GM21786 (cell line): Measurements from ENCODE around the gene SFTPA1.
"Not testable (repeated sequence)": the region's sequence is repeated elsewhere in the genome, so short reads cannot be mapped to it uniquely, and the experiment has no call there.

Source experiments
- ATAC-seq: cut with Tn5 transposase; IDR thresholded peaks from one replicate; pipeline ENCODE4 v1.9.1; 2021; ENCODE audit not compliant: unreplicated experiment

SFTPA1 gene

DNA sequence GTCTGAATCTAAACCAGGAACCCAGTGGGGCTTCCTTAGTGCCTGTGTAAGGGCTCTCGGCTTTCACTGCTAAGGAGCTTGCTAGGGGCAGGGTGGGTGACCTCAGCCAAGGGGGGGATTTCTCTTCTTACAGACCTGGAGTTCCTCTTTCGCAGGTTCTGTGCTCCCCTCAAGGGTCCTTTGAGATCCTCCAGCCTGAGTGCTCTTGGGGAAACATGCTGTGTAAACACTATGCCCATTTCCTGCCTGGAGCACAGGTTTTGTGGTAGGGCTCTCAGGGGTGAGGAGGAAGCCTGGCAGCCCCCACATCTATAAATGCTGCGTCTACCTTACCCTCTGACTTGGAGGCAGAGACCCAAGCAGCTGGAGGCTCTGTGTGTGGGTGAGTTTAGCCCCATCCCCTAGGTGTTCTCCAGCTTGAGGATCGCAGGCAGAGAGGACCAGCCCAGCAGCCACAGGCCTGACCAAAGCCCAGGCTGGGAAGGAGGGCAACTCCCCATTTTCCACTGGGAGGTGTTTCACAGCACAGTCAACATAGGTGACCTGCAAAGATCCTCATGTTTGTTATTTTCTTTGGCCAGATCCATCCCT lies at the start of gene SFTPA1:
SFTPA1 (plus strand) TSS at position 339 of the 591 bp plus-strand sequence. CDS start 887 bp downstream, outside the sequence.
- ATAC-seq = no peak

DNA sequence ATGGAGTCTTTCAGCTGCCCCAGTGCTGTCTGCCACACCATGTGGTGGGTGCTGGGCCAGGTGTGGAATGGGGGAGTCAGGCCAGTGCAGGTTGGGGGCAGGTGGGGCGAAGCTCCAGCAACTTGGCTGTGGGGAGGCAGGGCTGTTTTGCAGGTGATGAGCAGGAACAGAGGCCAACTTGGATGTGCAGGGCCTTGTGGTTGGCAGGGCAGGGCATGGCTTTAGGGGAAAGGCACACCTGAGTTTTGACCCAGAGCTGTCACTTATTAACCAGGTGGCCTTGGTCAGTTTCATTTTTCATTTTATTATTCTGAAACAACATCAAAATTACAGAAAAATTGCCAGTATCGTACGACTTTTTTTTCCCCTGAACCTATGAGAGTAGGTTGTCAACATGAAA lies 49.5 kb upstream of the SFTPA1 start:
- ATAC-seq = no peak

DNA sequence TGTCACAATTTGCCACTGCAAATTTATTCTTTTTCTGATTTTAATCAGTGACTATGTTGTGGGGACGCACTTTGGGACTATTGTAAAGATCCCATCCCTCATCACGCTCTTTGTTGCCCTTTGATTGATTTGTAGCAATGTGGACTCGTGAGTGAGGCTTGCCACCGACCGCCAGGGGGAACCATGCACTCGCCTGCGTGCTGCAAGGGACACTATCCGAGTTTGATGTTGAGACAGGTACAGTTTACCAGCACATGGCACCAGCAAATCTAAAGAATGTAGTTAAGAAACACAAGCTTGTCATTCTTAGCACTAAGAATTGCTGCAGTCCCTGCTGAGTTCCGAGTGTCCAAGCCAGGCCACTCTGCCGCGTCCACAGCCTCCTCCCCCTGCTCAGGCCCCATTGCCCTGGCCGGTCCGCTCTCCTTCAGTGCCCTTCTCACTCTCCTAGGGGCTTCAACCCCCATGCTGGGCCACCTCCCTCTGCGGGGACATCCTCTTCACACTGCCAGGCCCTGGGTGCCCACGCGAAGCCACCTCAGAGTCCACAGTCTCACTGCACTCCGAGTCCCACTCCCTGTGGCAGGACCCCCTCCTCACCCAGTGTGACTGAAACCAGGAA lies 48.5 kb upstream of the SFTPA1 start:
- ATAC-seq = peak; percentile 84

DNA sequence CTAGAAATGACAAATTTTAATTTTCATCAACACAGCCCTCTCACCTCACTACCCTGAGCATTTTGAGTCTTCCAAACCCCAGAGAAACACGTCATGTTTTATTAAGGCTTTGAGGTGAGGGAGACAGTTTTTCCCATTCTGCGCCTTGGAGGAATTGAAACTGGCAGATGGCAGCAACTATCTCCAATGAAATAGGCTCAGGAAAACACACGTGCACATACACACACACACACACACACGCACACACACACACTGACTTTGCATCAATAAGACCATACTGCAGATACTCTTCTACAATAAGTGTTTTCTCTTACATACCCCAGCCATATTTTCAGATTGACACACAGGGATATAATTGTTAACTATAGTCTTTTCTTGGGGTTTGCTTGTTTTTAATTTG lies 47.3 kb upstream of the SFTPA1 start:
- no peak for ATAC-seq

DNA sequence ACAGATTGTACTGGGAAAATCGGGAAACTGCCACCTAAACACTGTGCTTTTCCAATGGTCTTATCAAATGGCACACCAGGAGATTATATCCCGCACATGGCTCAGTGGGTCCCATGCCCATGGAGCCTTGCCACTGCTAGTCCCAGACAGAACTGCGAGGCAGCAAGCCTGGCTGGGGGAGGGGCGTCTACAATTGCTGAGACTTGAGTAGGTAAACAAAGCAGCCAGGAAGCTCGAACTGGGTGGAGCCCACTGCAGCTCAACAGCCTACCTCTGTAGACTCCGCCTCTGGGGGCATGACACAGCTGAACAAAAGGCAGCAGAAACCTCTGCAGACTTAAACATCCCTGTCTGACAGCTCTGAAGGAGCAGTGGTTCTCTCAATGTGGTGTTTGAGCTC lies 40.1 kb upstream of the SFTPA1 start:
- not testable (repeated sequence) for ATAC-seq

DNA sequence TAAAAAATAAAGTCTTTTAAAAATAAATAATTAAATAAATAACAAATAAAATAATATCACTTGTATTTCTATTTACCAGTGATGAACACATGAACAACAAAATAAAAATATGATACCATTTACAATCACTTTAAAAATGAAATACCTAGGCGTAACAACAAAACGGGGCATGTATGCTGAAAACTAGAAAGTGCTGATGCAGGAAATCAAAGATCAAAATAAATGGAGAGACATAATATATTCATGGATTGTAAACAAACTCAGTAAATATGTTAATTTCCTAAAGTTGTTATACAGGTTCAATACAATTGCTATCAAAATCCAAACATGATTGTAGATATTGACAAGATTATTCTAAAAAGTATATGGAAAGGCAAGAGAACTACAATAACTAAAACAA lies 31.4 kb upstream of the SFTPA1 start:
- no peak for ATAC-seq

DNA sequence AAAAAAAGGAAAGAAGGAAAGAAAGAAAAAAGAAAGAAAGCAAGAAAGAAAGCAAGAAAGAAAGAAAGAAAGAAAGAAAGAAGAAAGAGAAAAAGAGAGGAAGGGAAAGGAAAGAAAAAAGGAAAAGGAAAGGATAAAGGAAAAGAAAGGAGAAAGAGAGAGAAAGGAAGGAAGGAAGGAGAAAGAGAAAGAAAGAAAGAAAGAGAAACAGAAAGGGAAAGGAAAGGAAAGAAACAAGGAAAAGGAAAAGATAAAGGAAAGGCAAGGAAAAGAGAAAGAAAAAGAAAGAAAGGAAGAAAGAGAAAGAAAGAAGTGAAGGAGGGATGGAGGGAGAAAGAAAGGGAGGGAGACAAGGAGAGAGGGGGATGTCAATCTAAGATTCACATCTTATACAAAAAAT lies 29.7 kb upstream of the SFTPA1 start:
- ATAC-seq = no peak

DNA sequence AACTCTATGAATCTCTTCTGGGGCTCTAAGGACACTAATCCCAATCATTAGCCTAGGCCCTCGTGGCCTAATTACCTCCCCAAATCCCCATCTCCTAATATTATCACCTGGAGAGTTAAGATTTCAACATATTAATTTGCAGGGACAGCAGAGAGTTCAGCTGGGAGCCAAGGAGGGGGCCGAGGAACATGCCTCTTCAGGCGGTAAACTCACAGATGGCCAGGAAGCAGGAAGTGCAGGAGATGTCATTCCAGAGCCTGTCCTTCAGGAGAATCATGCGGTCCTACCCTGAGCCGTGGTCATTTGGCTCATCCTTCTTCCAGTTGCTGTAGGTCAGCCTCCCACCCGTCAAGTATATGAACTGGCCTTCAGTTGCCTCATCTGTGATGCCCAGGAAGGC lies 28.6 kb upstream of the SFTPA1 start:
- no peak for ATAC-seq

DNA sequence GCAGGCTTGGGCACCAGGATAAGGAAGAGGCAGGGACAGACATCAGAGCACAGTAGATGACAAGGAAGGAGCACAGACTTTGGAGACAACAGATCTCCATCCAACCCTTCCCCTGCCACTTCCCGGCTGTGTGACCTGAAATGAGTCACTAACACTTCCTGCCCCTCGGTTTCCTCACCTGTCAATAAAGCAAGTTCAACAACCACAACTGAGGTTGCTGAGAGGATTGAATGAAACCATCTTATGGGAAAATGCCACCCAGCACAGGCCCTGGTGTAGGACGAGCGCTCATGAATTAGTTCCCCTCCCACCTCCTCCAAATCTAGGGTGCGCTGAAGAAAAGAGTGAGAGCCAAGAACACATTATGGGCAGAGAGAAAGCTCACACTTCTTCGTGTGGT lies 27.8 kb upstream of the SFTPA1 start:
- not testable (repeated sequence) for ATAC-seq

DNA sequence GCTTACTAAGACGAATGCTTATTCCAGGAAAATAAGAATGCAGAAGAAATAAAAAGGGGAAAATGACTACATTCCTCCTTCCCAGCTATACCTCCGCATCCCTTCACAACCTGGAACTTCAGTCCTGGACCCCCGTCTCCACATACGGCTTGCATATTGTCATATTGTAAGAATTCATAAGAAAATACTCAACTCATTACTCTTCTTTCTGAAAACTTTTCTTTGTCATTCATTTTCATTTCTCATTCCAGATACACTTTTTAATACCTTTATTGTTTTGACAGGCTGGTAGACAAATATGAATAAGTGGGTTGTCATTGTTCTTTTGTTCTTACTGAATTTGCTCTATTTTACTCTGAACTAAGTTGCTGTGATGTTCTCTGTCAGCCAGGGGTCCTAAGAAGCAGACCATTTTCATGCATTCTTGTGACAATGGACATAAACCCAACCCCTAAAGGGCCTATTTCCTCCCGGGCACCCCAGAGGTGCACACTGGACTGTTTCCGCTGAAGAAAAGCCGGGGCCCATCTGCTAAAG lies 27.2 kb upstream of the SFTPA1 start:
- no peak for ATAC-seq

DNA sequence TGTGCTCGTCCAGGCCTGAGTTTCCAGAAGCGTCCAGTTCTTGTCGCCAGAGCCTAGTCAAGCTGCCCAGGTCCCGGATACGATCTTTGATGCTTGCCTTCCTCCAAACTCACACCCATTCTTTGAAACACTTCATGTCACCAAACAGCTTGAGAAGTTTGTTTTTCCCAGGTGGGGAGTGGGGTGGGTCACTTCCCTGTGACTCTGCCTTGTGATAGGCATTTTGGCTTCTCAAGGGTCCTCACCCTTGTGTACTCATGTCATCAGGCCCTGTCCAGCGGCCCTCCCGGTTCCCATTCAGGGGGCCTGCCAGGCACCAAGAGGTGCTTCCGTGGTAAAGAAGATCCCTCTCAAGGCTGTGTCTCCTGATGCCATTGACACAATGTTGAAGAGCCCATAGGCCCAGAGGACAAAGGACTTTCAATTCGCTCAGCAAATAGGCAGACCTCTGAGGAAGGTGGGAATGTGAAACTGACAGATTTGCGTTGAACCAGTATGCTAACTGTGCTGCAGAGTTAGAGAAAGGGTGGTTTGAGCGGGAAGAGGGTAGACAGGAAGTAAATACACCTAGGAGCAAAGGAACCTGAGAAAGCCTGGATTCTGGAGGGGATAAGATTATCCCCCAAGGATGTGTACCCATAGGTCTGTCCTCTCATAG lies 24.7 kb upstream of the SFTPA1 start:
- ATAC-seq = no peak

DNA sequence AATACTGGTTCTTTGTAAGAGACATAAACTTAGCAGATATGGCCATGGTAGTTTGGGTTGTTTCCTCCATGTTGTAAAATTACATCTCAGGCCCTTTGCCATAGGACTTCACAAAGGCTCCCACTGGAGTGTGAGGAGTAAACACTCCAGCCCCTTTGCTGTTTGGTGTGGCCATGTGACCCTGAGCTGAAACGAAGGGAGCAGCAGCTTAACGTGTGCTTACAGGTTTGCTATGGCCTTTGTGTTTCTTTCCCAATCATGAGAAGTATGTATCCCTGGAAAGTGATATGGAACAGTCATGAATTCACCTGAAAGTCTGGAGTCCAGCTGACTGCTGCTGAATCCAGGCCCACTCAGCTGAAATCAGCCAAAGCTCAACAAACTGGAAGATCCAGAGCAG lies 23.8 kb upstream of the SFTPA1 start:
- no peak for ATAC-seq

DNA sequence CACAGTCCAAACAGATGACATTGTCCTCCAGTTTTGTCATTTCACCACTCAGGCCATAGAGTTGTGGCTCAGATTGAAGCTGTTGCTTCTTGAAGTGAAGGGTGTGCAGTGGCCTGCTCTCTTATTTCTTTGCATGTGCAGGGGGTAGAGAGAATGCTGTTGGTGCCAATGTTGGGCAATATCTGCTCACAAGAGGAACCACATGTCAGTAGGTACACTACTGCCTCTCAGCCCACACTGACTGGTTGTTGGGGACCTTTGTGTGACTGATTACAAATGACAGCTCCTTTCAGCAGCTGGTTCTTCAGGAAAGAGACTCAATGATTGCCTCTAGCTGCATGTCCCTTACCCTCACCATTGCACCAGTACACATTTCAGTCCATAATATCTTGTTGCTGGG lies 21.9 kb upstream of the SFTPA1 start:
- no peak for ATAC-seq

DNA sequence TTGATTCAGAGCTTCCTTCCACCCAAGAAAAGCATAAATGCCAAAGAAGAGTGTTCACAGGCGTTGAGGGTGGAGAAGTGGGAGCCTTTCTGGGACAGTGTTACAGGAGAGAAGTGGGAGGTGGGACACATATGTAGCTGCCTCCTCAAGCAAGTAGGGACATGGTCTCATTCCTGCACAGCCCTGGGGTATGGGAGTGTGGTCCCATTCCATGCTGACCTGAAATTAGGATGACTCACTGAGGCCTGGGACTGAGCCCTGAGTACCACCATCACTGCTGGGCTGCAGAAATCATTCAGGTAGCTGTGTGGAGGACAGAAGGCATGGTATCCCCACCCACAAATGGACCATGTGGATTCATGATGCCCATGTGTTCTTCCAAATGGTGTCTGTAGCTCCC lies 17.4 kb upstream of the SFTPA1 start:
- ATAC-seq = no peak

DNA sequence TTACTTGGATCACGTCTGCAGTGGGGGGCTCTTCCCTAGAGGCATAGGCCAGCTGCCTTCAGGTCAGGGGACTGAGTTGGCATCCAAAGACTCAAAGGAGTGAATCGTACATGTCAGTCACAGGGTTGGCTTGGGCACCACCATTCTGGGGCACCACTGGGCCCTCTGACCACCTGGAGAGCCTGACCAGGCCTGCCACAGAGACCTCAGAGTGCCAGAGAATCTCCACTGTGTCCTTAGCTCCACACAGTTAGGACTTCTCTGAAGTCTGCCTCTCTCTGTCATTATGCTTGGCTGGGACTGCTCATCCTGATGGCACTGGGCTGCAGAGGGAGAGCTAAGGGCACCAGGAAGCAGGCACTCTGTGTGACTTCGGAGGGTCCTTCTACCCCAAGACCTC lies 16.2 kb upstream of the SFTPA1 start:
- ATAC-seq = not testable (repeated sequence)

DNA sequence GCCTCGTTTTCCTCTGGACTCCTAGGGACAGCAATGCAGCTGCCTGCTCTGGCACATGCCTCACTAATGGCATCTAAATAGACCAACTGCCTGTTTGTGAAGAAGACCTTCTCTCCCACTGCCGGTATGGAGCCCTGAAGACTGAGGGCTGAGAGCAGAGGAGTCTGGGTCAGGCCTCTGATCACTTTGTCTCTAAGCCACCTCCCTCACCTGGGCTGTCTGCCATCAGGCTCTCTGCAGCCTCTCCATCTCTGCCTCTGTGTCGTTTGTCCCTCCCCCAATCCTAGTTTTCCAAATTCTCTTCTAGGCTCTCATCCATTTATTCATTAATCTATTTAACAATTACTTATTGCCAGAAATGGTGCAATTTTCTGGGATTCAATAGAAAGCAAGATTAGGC lies 15.2 kb upstream of the SFTPA1 start:
- ATAC-seq = no peak

DNA sequence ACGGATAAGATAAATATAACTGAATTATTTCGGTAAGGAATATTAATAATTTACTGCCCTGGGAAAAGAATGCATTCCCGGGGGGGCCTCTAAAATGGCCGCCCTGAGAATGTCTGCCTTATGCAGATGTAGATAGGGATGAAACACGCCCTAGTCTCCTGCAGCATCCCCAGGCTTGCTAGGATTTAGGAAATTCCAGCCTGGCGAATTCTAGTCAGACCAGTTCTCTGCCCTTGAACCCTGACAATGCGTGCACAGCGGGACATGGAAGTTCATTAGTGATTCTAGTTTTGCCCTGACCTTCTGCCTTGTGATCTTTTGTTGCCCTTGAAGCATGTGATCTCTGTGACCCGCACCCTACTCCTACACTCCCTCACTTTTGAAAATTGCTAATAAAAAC lies 11.1 kb upstream of the SFTPA1 start:
- ATAC-seq = not testable (repeated sequence)

DNA sequence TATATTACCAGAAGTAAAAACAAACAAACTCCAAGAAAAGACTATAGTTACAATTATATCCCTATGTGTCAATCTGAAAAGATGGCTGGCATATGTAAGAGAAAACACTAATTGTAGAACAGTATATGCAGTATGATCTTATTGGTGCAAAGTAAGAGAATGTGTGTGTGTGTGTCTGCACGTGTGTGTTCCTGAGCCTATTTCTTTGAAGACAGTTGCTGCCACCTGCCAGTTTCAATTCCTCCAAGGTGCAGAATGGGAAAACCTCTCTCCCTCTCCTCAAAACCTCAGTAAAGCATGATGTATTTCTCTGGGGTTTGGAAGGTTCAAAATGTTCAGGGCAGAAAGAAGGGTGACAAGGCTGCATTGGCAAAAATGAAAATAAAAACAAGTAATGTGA lies 8.8 kb upstream of the SFTPA1 start:
- ATAC-seq = no peak

DNA sequence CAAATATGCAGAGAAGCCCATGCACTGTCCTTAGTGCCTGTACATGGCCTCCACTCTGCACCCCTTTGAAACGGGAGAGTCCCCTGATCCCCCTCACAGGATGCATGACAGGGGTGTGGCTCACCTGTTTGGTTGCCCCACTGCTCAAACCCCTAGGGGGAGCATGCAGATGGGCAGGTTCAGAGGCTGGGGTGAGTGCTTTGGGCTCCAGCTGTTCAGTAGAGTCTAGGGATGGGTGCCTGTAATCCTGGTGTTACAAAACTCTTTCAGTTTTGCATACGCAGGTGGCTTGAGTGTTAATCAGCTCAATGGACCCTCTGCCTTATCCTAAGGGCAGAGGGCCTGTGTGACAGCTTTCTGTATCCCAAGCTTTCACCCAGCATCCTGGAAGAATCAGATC lies 7.8 kb upstream of the SFTPA1 start:
- ATAC-seq = no peak

DNA sequence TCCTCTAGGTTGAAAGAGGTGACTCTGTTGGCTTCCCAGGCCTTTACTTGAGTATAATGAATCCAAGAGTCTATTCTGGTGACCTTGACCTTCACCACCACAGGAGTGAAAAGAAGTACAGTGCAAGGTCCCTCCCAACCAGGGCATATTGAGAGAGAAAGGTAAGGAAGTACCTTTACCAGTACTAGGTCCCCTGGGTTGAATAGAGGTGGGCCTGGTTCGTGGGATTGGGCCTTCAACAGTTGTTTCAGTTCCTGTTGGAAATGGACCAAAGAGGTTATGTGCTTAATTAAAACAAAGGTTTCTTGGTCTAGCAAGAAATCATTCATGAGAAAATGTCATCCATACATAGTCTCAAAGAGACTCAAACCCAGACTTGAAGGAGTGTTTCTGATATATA lies 6.4 kb upstream of the SFTPA1 start:
- no peak for ATAC-seq

DNA sequence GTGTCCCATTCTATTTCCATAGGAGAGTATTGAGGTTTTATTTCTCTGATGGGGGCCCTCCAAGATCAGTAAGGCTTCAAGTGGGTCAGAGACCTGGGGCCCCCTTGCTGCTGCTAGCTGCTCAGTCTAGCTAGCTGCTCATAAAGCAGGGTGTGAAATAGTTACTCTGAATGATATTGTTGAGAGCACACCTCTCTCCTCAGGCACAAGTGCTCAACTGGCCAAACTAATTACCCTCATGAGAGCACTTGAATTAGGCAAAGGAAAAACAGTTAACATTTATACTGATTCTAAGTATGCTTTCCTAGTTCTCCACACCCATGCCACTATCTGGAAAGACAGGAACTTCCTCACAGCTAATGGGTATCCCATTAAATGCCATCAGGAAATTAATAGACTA lies 5.4 kb upstream of the SFTPA1 start:
- ATAC-seq = no peak
